SK-N-MC (cell line): ENCODE measurements around the gene BTG2.
A peak's percentile ranks its signal among the peaks of the same experiment; 100 is the strongest.
"Not testable (repeated sequence)": the region's sequence is repeated elsewhere in the genome, so short reads cannot be mapped to it uniquely, and the experiment has no call there.

Experiments used
- DNase-seq: peaks from one replicate; pipeline ENCODE4 v3.0.0-alpha.2; 2011; ENCODE audit warnings: low read depth, low spot score
- H3K27ac ChIP-seq: fragments of 200-600 bp; sonication (generic); 2 replicates; pipeline ENCODE4 v1.5.1; 2016; ENCODE audit warnings: mixed run types
- H3K36me3 ChIP-seq: fragments of 200-600 bp; sonication (generic); 2 replicates; pipeline ENCODE4 v1.6.1; 2017; ENCODE audit warnings: antibody characterized with exemption, low read length, mixed read lengths; ENCODE audit not compliant: insufficient read depth
- H3K4me3 ChIP-seq: fragments of 200-600 bp; sonication (generic); 2 replicates; pipeline ENCODE4 v1.5.1; 2016
- H3K9ac ChIP-seq: fragments of 200-600 bp; sonication (generic); 2 replicates; pipeline ENCODE4 v1.8.0; 2017; ENCODE audit warnings: mixed run types, mixed read lengths; ENCODE audit not compliant: insufficient read length
- H3K9me3 ChIP-seq: fragments of 200-600 bp; sonication (generic); 2 replicates; pipeline ENCODE4 v1.6.1; 2017; ENCODE audit warnings: low read depth, mild to moderate bottlenecking, antibody characterized with exemption, low read length, moderate library complexity, mixed read lengths
- EZH2 ChIP-seq: fragments of 200-600 bp; sonication (generic); IDR thresholded peaks from one replicate; pipeline ENCODE4 v1.6.1; 2017; ENCODE audit warnings: antibody characterized with exemption
- FOXP2 ChIP-seq: optimal IDR thresholded peaks from 2 replicates; pipeline ENCODE3; 2011; ENCODE audit warnings: mild to moderate bottlenecking, moderate library complexity; ENCODE audit not compliant: insufficient read depth; ENCODE audit errors: extremely low read length, control extremely low read depth
- POLR2AphosphoS5 ChIP-seq: IDR thresholded peaks from 2 replicates; pipeline ENCODE4 v1.6.1; 2012; ENCODE audit warnings: mild to moderate bottlenecking, low read depth, low read length, borderline replicate concordance

The BTG2 gene, protein sequence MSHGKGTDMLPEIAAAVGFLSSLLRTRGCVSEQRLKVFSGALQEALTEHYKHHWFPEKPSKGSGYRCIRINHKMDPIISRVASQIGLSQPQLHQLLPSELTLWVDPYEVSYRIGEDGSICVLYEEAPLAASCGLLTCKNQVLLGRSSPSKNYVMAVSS

DNA sequence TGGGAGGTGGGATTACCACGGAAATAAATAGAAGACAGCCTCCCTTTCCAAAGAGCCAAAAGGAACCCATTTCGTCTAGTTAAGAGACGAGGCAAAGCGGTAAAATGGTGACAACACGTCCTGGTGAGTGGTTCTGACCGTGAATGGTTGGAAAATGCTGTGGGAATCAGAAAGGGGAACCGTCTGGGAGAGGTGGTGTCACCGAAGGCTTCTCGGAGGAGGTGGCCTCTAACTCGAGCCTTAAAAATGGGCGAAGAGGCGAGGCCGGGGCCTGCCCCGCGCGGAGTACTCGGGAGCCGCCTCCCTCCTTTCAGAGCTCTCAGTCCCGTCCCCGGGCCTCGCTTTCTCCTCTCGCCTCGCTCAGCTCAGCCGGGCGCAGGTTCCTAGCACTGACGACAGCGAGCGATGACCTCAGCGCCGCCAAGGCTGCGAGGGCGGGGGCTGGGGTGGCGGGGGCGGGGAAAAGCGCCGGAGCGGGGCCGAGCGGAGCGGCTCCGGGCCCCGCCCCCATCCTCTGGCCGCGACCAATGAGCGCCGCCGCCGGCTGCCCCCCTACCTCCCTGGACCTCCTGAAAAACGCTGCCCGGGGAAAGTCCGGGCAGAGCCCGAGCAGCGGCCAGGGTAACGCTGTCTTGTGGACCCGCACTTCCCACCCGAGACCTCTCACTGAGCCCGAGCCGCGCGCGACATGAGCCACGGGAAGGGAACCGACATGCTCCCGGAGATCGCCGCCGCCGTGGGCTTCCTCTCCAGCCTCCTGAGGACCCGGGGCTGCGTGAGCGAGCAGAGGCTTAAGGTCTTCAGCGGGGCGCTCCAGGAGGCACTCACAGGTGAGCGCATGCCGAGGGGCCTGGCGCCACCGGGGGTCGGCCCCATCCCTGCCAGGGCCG lies at the start of gene BTG2:
TSS of gene BTG2 (plus strand) at position 601 of the 890 bp plus-strand sequence. CDS start at position 689, 88 bp downstream.
- peak within 1 kb of the TSS; percentile 82 for H3K9ac ChIP-seq
- peak within 1 kb of the TSS; percentile 84 for H3K4me3 ChIP-seq
- no peak for DNase-seq
- H3K36me3 ChIP-seq = no peaks in the 10 kb centered on the region
- TF ChIP-seq EZH2 = no peak
- TF ChIP-seq POLR2AphosphoS5 = peak; percentile 94
- H3K27ac ChIP-seq = peak within 1 kb of the TSS; percentile 22; the same call in 1 of the 2 replicates
- no peaks in the 10 kb centered on the region for H3K9me3 ChIP-seq

GRCh38 chr1:203256636-203257035 lies 48.7 kb upstream of the BTG2 start:
- not testable (repeated sequence) for H3K9ac ChIP-seq, H3K9me3 ChIP-seq, DNase-seq, H3K4me3 ChIP-seq, H3K27ac ChIP-seq, H3K36me3 ChIP-seq

- no peak overlapping the region for H3K27ac ChIP-seq
- DNase-seq = no peak
- no peak for TF ChIP-seq POLR2AphosphoS5
Observed at GRCh38 chr1:203263496-203263895, 41.8 kb upstream of the BTG2 start.

DNA sequence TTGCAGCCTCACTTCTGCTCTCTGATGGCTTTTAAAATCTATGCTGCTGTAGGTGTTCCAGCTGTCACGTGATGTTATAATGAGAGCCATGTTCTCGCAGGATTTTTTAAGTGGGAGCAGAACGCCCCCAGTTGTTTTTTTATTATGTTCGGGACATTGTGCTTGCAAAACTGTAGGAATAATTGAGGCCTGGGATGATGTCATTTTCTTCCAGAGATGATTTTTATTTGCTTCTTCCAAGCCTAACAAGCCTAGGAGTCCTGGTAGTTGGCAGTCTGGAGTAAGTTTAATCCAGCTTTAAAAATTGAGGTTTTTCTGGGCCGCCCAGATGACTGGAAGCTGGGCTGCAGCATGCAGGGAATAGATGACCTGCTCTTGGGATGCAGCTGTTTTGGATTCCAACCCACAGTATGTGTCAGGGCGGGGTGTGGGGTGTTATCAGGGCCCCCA lies 41.2 kb upstream of the BTG2 start:
- Histone ChIP-seq H3K4me3 (no peak overlapping the region), H3K36me3 (no peaks in the 10 kb centered on the region), H3K9ac (no peak overlapping the region), H3K27ac (no peak overlapping the region), H3K9me3 (no peaks in the 10 kb centered on the region)
- no peak for DNase-seq
- no peak for TF ChIP-seq EZH2

More at GRCh38 chr1:203263496-203263895, 41.8 kb upstream of the BTG2 start:
- H3K4me3 ChIP-seq = no peak overlapping the region
- H3K9ac ChIP-seq = no peak overlapping the region
- no peaks in the 10 kb centered on the region for H3K9me3 ChIP-seq
- H3K36me3 ChIP-seq = no peaks in the 10 kb centered on the region

- DNase-seq = no peak
- H3K9ac ChIP-seq = no peak overlapping the region
- H3K36me3 ChIP-seq = no peaks in the 10 kb centered on the region
- no peaks in the 10 kb centered on the region for H3K9me3 ChIP-seq
- TF ChIP-seq POLR2AphosphoS5 (no peak), EZH2 (no peak), FOXP2 (no peak)
- H3K4me3 ChIP-seq = no peak overlapping the region
- no peak overlapping the region for H3K27ac ChIP-seq
Observed at GRCh38 chr1:203265541-203265940, 39.8 kb upstream of the BTG2 start.

- not testable (repeated sequence) for H3K9me3 ChIP-seq, H3K36me3 ChIP-seq, DNase-seq, H3K4me3 ChIP-seq, H3K9ac ChIP-seq, H3K27ac ChIP-seq
Observed at GRCh38 chr1:203266140-203266539, 39.2 kb upstream of the BTG2 start.

DNA sequence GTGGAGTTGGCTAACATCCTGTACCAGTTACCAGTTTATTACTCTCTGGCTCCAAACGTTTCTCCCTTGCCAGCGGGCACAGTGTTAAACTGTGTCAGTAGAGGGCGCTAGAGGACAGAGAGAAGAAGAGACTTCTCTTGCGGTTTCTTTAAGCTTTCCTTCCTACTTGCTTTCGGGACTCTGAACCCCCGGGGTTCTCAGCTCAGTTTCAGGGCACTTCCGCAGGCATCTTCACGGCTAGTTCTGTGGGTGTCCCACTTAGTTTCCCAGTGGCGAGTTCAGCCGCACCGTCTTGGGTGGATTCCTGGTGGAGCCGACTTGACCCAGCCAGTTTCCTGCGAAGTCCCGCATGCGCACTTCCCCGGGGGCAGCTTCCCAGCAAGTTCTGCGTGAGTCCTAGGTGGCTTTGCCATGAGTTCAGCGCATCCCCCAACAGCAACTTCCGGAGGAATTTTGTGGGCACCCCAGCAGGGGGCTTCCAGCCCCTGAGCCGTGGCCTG lies 37.9 kb upstream of the BTG2 start:
- DNase-seq = peak; percentile 78
- peak overlapping the region; percentile 38; the same call in 1 of the 2 replicates for H3K27ac ChIP-seq

GRCh38 chr1:203267912-203268311 lies 37.4 kb upstream of the BTG2 start:
- TF ChIP-seq POLR2AphosphoS5 (no peak), EZH2 (no peak), FOXP2 (no peak)
- Histone ChIP-seq H3K36me3 (no peaks in the 10 kb centered on the region), H3K27ac (peak overlapping the region; percentile 38; the same call in 1 of the 2 replicates)

More for the DNA sequence above, 37.9 kb upstream of the BTG2 start:
- Histone ChIP-seq H3K36me3 (no peaks in the 10 kb centered on the region), H3K9ac (peak overlapping the region; percentile 70), H3K9me3 (no peaks in the 10 kb centered on the region), H3K4me3 (peak overlapping the region; percentile 93)
- no peak for TF ChIP-seq FOXP2
- TF ChIP-seq POLR2AphosphoS5 = peak; percentile 58

More at GRCh38 chr1:203267912-203268311, 37.4 kb upstream of the BTG2 start:
- peak overlapping the region; percentile 93 for H3K4me3 ChIP-seq
- H3K9me3 ChIP-seq = no peaks in the 10 kb centered on the region
- H3K9ac ChIP-seq = peak overlapping the region; percentile 9
- DNase-seq = no peak
